ENCODE results near the gene TMCC1. TPM values are rescaled to one million over a fixed set of nuclear protein-coding genes. Genes with fewer than 3 reads are reported as not detected.
A peak's percentile ranks its signal among the peaks of the same experiment; 100 is the strongest.

The TMCC1 gene
- total RNA-seq, 6 experiments from 2014 or later: 21.7 to 124 (median 25.2) TPM

DNA sequence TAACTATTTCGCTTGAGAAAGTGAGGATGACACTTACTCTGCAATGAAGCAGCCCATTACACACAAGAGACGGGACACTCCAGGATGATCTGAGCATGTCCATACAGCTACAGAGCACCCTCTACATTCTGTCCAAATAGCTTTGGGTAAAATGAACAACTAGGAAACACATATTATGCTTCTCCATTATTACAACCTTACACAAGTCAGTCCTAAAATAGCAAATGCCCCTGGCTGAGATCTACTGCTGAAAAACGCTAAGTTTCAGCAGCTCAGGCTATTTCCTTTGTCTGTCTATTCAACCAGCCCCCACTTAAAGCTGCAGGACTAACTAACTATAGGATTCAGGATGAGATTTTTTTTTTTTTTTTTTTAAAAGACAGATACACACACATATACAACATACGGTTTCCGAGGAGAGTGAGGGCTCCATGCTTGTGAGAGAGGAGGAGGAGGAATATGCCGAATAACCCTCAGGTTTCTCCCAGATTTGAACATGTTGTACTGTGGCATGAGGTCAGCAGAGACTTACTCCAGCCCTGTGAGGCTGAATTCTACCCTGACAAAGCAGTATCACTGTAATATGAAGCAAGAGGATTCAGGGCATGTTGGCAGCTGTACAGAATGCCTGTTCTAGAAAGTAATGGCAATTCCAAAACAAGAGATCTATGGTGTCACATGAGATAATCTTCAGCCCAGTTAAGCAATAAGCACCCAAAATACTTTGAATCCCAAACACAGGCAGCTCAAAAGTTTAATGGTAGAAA, 169.8 kb downstream of the TMCC1 start:
- Histone ChIP-seq H3K27me3 (no peaks in the 10 kb centered on the region), H3K9me3 (no peaks in the 10 kb centered on the region), H3K36me3 (no peaks in the 10 kb centered on the region), H3K27ac (peak overlapping the region; percentile 75 to 91 (median 83)), H3K4me3 (peak overlapping the region; percentile 15 to 59 (median 35)), H3K4me1 (peaks cover 0 to 11% (median 4%) of the 10 kb centered on the region in 4 donors)
- DNase-seq (peak in 2 of 3 donors; percentile 32 to 83), ATAC-seq (peak; percentile 89 to 97 (median 92))
- intact Hi-C loops (cut with DNase I): no loop called here
- 26% methylated on average over 6 of the region's 6 CpGs for WGBS (ENCODE audit: insufficient coverage, low coverage, low lambda C conversion rate, missing lambda C conversion rate)
- TF ChIP-seq, protein P1, sequence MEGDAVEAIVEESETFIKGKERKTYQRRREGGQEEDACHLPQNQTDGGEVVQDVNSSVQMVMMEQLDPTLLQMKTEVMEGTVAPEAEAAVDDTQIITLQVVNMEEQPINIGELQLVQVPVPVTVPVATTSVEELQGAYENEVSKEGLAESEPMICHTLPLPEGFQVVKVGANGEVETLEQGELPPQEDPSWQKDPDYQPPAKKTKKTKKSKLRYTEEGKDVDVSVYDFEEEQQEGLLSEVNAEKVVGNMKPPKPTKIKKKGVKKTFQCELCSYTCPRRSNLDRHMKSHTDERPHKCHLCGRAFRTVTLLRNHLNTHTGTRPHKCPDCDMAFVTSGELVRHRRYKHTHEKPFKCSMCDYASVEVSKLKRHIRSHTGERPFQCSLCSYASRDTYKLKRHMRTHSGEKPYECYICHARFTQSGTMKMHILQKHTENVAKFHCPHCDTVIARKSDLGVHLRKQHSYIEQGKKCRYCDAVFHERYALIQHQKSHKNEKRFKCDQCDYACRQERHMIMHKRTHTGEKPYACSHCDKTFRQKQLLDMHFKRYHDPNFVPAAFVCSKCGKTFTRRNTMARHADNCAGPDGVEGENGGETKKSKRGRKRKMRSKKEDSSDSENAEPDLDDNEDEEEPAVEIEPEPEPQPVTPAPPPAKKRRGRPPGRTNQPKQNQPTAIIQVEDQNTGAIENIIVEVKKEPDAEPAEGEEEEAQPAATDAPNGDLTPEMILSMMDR (IDR thresholded peaks at IDR 0.05): no peak
- peak; percentile 48 for TF ChIP-seq POLR2A (IDR thresholded peaks at IDR 0.05)

DNA sequence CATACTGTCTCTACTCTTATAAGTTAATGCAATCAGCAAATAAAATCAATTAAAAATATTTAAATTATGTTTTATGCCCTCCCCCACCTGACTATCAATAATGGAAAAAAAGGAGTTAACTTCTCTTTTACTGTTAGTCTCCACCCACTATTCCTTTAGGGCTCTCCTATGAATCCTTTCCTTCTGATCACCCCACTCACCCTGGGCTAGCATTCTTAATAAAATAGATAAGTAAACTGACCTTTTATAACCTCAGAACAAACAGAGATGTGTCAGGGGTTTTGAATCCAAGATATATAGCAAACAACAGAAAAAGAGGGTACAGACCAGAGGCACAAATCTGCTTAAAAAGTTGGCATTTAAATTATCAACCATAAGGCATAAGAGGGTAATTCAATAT, 171.0 kb downstream of the TMCC1 start:
- peak overlapping the region; percentile 15 to 59 (median 35) for H3K4me3 ChIP-seq
- H3K27ac ChIP-seq: peak overlapping the region; percentile 75 to 91 (median 83)
- no peaks in the 10 kb centered on the region for H3K27me3 ChIP-seq
- DNase-seq (no peak), ATAC-seq (peak in 3 of 4 donors; percentile 42 to 67 (median 42))
- intact Hi-C loops (cut with DNase I): no loop called here
- TF ChIP-seq, protein P1 (IDR thresholded peaks at IDR 0.05): no peak
- no peak for TF ChIP-seq POLR2A (IDR thresholded peaks at IDR 0.05)
- peaks cover 0 to 11% (median 4%) of the 10 kb centered on the region in 4 donors for H3K4me1 ChIP-seq
- no peaks in the 10 kb centered on the region for H3K9me3 ChIP-seq
- no peaks in the 10 kb centered on the region for H3K36me3 ChIP-seq

GRCh38 chr3:129718201-129718600, 175.3 kb downstream of the TMCC1 start:
- no peak overlapping the region for H3K27ac ChIP-seq
- WGBS (ENCODE audit: insufficient coverage, low coverage, low lambda C conversion rate, missing lambda C conversion rate): 68% methylated on average over 4 of the region's 4 CpGs
- no peak overlapping the region for H3K4me3 ChIP-seq
- H3K9me3 ChIP-seq: no peaks in the 10 kb centered on the region
- no peak for TF ChIP-seq POLR2A (IDR thresholded peaks at IDR 0.05)
- DNase-seq (no peak), ATAC-seq (no peak)
- intact Hi-C loops (cut with DNase I): no loop called here
- H3K4me1 ChIP-seq: peaks cover 0 to 10% (median 0%) of the 10 kb centered on the region in 4 donors
- H3K36me3 ChIP-seq: no peaks in the 10 kb centered on the region
- H3K27me3 ChIP-seq: no peaks in the 10 kb centered on the region

GRCh38 chr3:129715854-129716253, 177.7 kb downstream of the TMCC1 start:
- no peak for TF ChIP-seq POLR2A (IDR thresholded peaks at IDR 0.05)
- TF ChIP-seq, protein P1 (IDR thresholded peaks at IDR 0.05): no peak
- WGBS (ENCODE audit: insufficient coverage, low coverage, low lambda C conversion rate, missing lambda C conversion rate): 49% methylated on average over 2 of the region's 2 CpGs
- Histone ChIP-seq H3K36me3 (no peaks in the 10 kb centered on the region), H3K27me3 (no peaks in the 10 kb centered on the region), H3K27ac (no peak overlapping the region), H3K4me3 (no peak overlapping the region), H3K4me1 (no peaks in the 10 kb centered on the region), H3K9me3 (no peaks in the 10 kb centered on the region)
- intact Hi-C loops (cut with DNase I): no loop called here
- DNase-seq (no peak), ATAC-seq (no peak)

- ATAC-seq: no peak
- H3K27me3 ChIP-seq: no peaks in the 10 kb centered on the region
- no peak overlapping the region for H3K27ac ChIP-seq
- DNase-seq: no peak
- no peak overlapping the region for H3K4me3 ChIP-seq
- TF ChIP-seq, protein P1 (IDR thresholded peaks at IDR 0.05): no peak
- no peak for TF ChIP-seq POLR2A (IDR thresholded peaks at IDR 0.05)
- intact Hi-C loops (cut with DNase I): no loop called here
- H3K36me3 ChIP-seq: no peaks in the 10 kb centered on the region
- no peaks in the 10 kb centered on the region for H3K4me1 ChIP-seq
- no peaks in the 10 kb centered on the region for H3K9me3 ChIP-seq
- whole genome bisulfite sequencing (ENCODE audit: insufficient coverage, low coverage, low lambda C conversion rate, missing lambda C conversion rate): 84% methylated on average over 1 of the region's 1 CpG
These were observed 185.1 kb downstream of the TMCC1 start for GRCh38 chr3:129708328-129708861.

All from right lobe of liver (tissue), 6 donors.